WI38 (cell line): ENCODE data around the gene PRKCZ.

Source experiments
- H3K4me3 ChIP-seq: 2 replicates; pipeline ENCODE4 v1.5.1; 2011; ENCODE audit warnings: low read depth, mild to moderate bottlenecking, control low read depth, low read length
- CTCF ChIP-seq: IDR thresholded peaks from 2 replicates; pipeline ENCODE4 v1.5.1; 2012; ENCODE audit warnings: low read depth, mild to moderate bottlenecking, control low read depth, low read length

PRKCZ gene

GRCh38 chr1:2197707-2198165, 147.5 kb downstream of the PRKCZ start:
- no peak overlapping the region for H3K4me3 ChIP-seq
- TF ChIP-seq CTCF = no peak

- H3K4me3 ChIP-seq = no peak overlapping the region
- TF ChIP-seq CTCF = no peak
Observed at GRCh38 chr1:2198571-2198970, 148.4 kb downstream of the PRKCZ start.

- TF ChIP-seq CTCF = no peak
- H3K4me3 ChIP-seq = peak overlapping the region; percentile 58
Observed at GRCh38 chr1:2199042-2199810, 149.0 kb downstream of the PRKCZ start.

GRCh38 chr1:2200308-2200943, 150.2 kb downstream of the PRKCZ start:
- no peak overlapping the region for H3K4me3 ChIP-seq

GRCh38 chr1:2201062-2201461, 150.9 kb downstream of the PRKCZ start:
- H3K4me3 ChIP-seq = no peak overlapping the region
- no peak for TF ChIP-seq CTCF

More at GRCh38 chr1:2200308-2200943, 150.2 kb downstream of the PRKCZ start:
- TF ChIP-seq CTCF = no peak

GRCh38 chr1:2202008-2202575, 151.9 kb downstream of the PRKCZ start:
- H3K4me3 ChIP-seq = no peak overlapping the region
- TF ChIP-seq CTCF = no peak

GRCh38 chr1:2202843-2203601, 152.8 kb downstream of the PRKCZ start:
- no peak for TF ChIP-seq CTCF

More at GRCh38 chr1:2202843-2203601, 152.8 kb downstream of the PRKCZ start:
- H3K4me3 ChIP-seq = no peak overlapping the region
